Adrenal gland (tissue), 5 donors: ENCODE measurements around the gene SLIT3.

Source experiments
- POLR2A ChIP-seq, 2 donors: fragments of 450-650 bp; IDR thresholded peaks; one replicate each; pipeline ENCODE4 v1.6.1; 2017; ENCODE audit warnings: antibody characterized with exemption in 2 of 2, mild to moderate bottlenecking in 2 of 2, moderate library complexity in 1 of 2
- TF ChIP-seq, protein P1 (sequence below), 6 experiments: fragments of 450-650 bp in 4 of 6; fragments of 200-600 bp in 2 of 6; sonication (generic) in 1 of 6; IDR thresholded peaks; 1 replicate in 5 of 6; 2 replicates in 1 of 6; pipeline versions ENCODE4 v1.5.1 to v1.8.0; 2016 to 2021; ENCODE audit warnings: antibody characterized with exemption in 6 of 6, mild to moderate bottlenecking in 2 of 6, moderate library complexity in 1 of 6
- donor health status: DM: no; HTN: no; CAD: no.

DNA sequence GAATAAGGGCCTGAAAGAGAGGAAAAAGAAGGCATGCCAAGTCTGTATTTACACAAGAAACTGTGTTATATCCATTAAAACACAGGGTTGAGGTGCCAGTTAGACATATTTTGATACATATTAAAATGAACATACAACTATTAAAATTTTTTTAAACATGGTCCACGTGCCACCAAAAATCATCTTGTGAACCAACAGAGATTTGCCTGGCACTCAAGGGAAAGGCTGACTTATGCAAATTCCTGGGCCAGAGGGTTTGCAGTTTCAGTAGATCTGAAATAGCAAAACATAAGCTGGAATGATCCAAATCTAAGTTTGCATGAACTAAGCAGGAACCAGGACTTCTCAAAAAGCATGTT lies 168.7 kb downstream of the SLIT3 start:
- TF ChIP-seq, protein P1, sequence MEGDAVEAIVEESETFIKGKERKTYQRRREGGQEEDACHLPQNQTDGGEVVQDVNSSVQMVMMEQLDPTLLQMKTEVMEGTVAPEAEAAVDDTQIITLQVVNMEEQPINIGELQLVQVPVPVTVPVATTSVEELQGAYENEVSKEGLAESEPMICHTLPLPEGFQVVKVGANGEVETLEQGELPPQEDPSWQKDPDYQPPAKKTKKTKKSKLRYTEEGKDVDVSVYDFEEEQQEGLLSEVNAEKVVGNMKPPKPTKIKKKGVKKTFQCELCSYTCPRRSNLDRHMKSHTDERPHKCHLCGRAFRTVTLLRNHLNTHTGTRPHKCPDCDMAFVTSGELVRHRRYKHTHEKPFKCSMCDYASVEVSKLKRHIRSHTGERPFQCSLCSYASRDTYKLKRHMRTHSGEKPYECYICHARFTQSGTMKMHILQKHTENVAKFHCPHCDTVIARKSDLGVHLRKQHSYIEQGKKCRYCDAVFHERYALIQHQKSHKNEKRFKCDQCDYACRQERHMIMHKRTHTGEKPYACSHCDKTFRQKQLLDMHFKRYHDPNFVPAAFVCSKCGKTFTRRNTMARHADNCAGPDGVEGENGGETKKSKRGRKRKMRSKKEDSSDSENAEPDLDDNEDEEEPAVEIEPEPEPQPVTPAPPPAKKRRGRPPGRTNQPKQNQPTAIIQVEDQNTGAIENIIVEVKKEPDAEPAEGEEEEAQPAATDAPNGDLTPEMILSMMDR (IDR thresholded peaks at IDR 0.05) = no peak
- TF ChIP-seq POLR2A (IDR thresholded peaks at IDR 0.05) = no peak
